CD8-positive, alpha-beta memory T cell (primary cell): ENCODE results near the gene SF3B6. TPM values are rescaled to one million over a fixed set of nuclear protein-coding genes. Genes with fewer than 3 reads are reported as not detected.
"Not testable (repeated sequence)": the region's sequence is repeated elsewhere in the genome, so short reads cannot be mapped to it uniquely, and the experiment has no call there.

Experiments used
- CTCF ChIA-PET: fragments of 350-600 bp; sonication (Branson Sonifier 250); formaldehyde crosslinking; loops from one replicate; lab custom pipeline; 2021; ENCODE audit warnings: antibody characterized with exemption; lab: Charles Lee
- POLR2A ChIA-PET: fragments of 350-600 bp; sonication (Branson Sonifier 250); formaldehyde crosslinking; loops from one replicate; lab custom pipeline; 2021; ENCODE audit warnings: antibody characterized with exemption; lab: Charles Lee
- DNase-seq, 5 donors: peaks; one replicate each; pipeline versions ENCODE4 v3.0.0 to v3.0.0-alpha.2; 2020 to 2022; ENCODE audit warnings: mixed read lengths in 1 of 5
- H3K27ac ChIP-seq: one replicate; pipeline ENCODE4 v1.7.0; 2013; ENCODE audit warnings: low read depth, mild to moderate bottlenecking, low read length, moderate library complexity
- H3K27me3 ChIP-seq: 2 replicates; pipeline ENCODE4 v1.7.0; 2013; ENCODE audit warnings: low read length, mild to moderate bottlenecking; ENCODE audit not compliant: insufficient read depth, poor library complexity, severe bottlenecking
- H3K36me3 ChIP-seq: 2 replicates; pipeline ENCODE4 v1.7.0; 2013; ENCODE audit warnings: mild to moderate bottlenecking, low read length, moderate library complexity; ENCODE audit not compliant: insufficient read depth
- H3K4me1 ChIP-seq: 2 replicates; pipeline ENCODE4 v1.7.0; 2013; ENCODE audit warnings: mild to moderate bottlenecking, low read length, moderate library complexity; ENCODE audit not compliant: insufficient read depth
- H3K4me3 ChIP-seq: 2 replicates; pipeline ENCODE4 v1.7.0; 2013; ENCODE audit warnings: mild to moderate bottlenecking, low read length
- H3K9me3 ChIP-seq: 2 replicates; pipeline ENCODE4 v1.7.0; 2013; ENCODE audit warnings: mild to moderate bottlenecking, low read length
- H3K27ac Mint-ChIP-seq, 8 donors: one replicate each; pipeline ENCODE4 v1.8.0; 2020 to 2021; ENCODE audit warnings: mixed read lengths in 8 of 8, mild to moderate bottlenecking in 6 of 8, inconsistent platforms in 3 of 8, moderate library complexity in 3 of 8
- H3K27me3 Mint-ChIP-seq, 2 donors: one replicate each; pipeline ENCODE4 v1.8.0; 2020 to 2021; ENCODE audit warnings: mixed read lengths in 2 of 2, mild to moderate bottlenecking in 1 of 2, moderate library complexity in 1 of 2
- H3K36me3 Mint-ChIP-seq, 3 donors: one replicate each; pipeline ENCODE4 v1.8.0; 2020 to 2021; ENCODE audit warnings: mixed read lengths in 3 of 3, inconsistent platforms in 1 of 3, mild to moderate bottlenecking in 1 of 3
- H3K4me1 Mint-ChIP-seq, 3 donors: one replicate each; pipeline ENCODE4 v1.8.0; 2020 to 2021; ENCODE audit warnings: mixed read lengths in 3 of 3, inconsistent platforms in 1 of 3, mild to moderate bottlenecking in 1 of 3
- H3K4me3 Mint-ChIP-seq, 7 donors: one replicate each; pipeline ENCODE4 v1.8.0; 2020 to 2021; ENCODE audit warnings: mixed read lengths in 7 of 7, mild to moderate bottlenecking in 6 of 7, moderate library complexity in 4 of 7, inconsistent platforms in 2 of 7
- H3K9me3 Mint-ChIP-seq, 5 donors: one replicate each; pipeline ENCODE4 v1.8.0; 2020 to 2022; ENCODE audit warnings: mixed read lengths in 5 of 5, mild to moderate bottlenecking in 3 of 5, moderate library complexity in 2 of 5, inconsistent platforms in 1 of 5
- polyA plus RNA-seq: library from polyadenylated mRNA; unstranded; fragments of 300-500 nt; fragmentation: Illumina TruSeq; gene quantifications from one replicate; pipeline ENCODE4 v1.2.3, GENCODE V29; 2021
- total RNA-seq, 2 experiments: library from RNA; stranded (reverse); gene quantifications; one replicate each; pipeline ENCODE4 v1.2.3, GENCODE V29; 2021

SF3B6 gene
- total and polyA plus RNA-seq, 3 experiments from 2014 or later = 141 to 181 (median 146) TPM

DNA sequence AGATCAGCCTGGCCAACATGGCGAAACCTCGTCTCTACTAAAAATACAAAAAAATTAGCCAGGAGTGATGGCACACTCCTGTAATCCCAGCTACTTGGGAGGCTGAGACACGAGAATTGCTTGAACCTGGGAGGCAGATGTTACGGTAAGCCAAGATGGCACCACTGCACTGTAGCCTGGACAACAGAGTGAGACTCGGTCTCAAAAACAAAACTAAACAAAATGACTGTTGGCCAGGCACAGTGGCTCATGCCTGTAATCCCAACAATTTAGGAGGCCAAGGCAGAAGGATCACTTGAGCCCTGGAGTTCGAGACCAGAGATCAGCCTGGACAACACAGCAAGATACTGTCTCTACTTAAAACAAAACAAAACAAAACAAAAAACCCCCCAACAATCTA is 33.0 kb downstream of the SF3B6 start:
- H3K36me3 ChIP-seq, H3K27ac ChIP-seq, H3K4me3 Mint-ChIP-seq, POLR2A ChIA-PET, H3K9me3 ChIP-seq, DNase-seq, H3K9me3 Mint-ChIP-seq, H3K4me3 ChIP-seq, H3K27me3 ChIP-seq, CTCF ChIA-PET, H3K27me3 Mint-ChIP-seq: not testable (repeated sequence)
- Mint-ChIP-seq H3K36me3 (peaks cover 0 to 22% (median 3%) of the 10 kb centered on the region in 3 donors), H3K27ac (peak overlapping the region in 1 of 8 donors; percentile 9), H3K4me1 (peaks cover 24 to 37% (median 32%) of the 10 kb centered on the region in 3 donors)
- peaks cover 13% of the 10 kb centered on the region for H3K4me1 ChIP-seq

DNA sequence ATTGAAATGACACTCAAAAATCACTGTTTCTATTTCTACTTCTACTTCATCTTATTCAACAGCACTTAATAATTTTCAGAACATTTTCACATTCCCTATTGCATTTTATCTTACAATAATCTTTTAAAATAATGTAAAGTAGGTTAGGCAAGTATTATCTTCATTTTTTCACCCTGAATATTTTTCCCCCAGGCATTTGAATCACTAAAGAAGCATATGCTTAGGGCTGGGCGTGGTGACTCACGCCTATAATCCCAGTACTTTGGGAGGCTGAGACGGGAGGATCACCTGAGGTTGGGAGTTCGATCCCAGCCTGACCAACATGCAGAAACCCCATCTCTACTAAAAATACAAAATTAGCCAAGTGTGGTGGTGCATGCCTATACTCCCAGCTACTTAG is 35.6 kb downstream of the SF3B6 start:
- H3K36me3 ChIP-seq = peaks cover 13% of the 10 kb centered on the region
- H3K27me3 Mint-ChIP-seq = no peaks in the 10 kb centered on the region
- ChIA-PET POLR2A (no interaction called here), CTCF (interaction anchor here (1.5 kb wide), 1 partner anchor 44 kb away, joined by 3 read pairs; the partner anchor contains the start of gene TP53I3)
- H3K9me3 Mint-ChIP-seq = no peaks in the 10 kb centered on the region
- H3K4me1 ChIP-seq = no peaks in the 10 kb centered on the region
- peaks cover 14 to 30% (median 27%) of the 10 kb centered on the region in 3 donors for H3K4me1 Mint-ChIP-seq
- no peak overlapping the region for H3K4me3 ChIP-seq
- no peak overlapping the region for H3K4me3 Mint-ChIP-seq
- H3K27ac Mint-ChIP-seq = no peak overlapping the region
- peaks cover 0 to 33% (median 12%) of the 10 kb centered on the region in 3 donors for H3K36me3 Mint-ChIP-seq
- H3K9me3 ChIP-seq = no peaks in the 10 kb centered on the region
- no peak for DNase-seq
- H3K27ac ChIP-seq = no peak overlapping the region
- no peaks in the 10 kb centered on the region for H3K27me3 ChIP-seq

DNA sequence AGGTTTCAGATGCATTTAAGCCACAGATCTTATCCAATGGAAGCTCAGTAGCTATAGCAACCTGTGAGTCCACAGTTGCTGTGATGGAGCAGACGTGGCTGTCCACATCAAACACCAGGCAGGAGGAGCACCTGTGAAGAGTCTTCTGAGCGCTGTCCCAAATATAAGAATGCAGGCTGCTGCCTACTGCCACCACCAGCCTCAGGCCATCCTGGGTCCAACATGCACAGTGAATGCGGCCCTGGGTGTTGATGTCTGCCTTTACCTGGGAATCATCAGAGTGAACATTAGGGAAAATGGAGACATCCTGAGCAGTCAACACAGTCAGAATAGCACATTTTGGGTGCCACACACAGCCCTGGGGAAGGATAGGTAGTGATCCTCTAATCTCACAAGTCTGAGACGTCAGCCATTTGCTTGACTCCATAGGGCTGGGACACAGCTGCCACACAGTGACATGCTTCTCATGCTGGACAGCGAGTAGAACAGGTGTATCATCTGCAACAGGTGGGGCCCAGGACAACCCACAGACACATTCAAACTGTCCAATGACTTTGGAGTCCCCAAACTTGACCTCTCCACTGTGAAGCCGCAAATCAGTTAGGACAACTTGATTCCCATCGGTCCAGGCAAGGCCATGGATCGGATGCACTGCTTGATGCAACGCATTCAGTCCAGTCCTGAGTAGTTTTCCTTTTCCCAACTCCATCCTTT is 37.2 kb downstream of the SF3B6 start:
- ChIA-PET POLR2A (no interaction called here), CTCF (no interaction called here)
- H3K36me3 Mint-ChIP-seq = peaks cover 0 to 35% (median 12%) of the 10 kb centered on the region in 3 donors

DNA sequence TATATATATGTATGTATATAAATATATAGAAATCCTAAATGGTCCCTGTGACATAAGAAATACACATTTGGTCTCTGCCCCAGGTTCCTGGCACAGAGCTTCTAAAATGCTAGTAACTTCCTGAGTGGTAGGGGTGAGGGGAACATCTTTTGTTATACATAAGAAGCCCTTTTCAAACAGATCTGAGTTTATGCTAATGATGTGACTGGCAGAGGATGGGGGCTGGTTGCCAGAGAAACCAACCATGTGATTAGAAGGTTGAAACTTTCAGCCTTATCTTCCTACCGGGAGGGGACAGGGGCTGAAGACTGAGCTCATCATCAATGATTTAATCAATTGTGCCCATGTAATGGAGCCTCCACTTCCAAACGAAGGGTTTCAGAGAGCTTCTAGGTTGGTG is 49.9 kb downstream of the SF3B6 start:
- no peaks in the 10 kb centered on the region for H3K9me3 Mint-ChIP-seq
- no peak overlapping the region for H3K4me3 Mint-ChIP-seq
- no peaks in the 10 kb centered on the region for H3K27me3 Mint-ChIP-seq
- Histone ChIP-seq H3K27me3 (no peaks in the 10 kb centered on the region), H3K36me3 (peaks cover 17% of the 10 kb centered on the region), H3K9me3 (no peaks in the 10 kb centered on the region), H3K4me3 (no peak overlapping the region), H3K27ac (no peak overlapping the region), H3K4me1 (no peaks in the 10 kb centered on the region)
- H3K4me1 Mint-ChIP-seq = no peaks in the 10 kb centered on the region
- no peak for DNase-seq
- ChIA-PET CTCF (interaction anchor here (1.1 to 1.2 kb wide), 2 partner anchors 11 to 58 kb away, joined by 3 to 4 read pairs; partner anchors contain the start of gene TP53I3), POLR2A (no interaction called here)
- no peak overlapping the region for H3K27ac Mint-ChIP-seq
- peaks cover 9 to 79% (median 21%) of the 10 kb centered on the region in 3 donors for H3K36me3 Mint-ChIP-seq

More for the DNA sequence above, 37.2 kb downstream of the SF3B6 start:
- Mint-ChIP-seq H3K4me3 (no peak overlapping the region), H3K27me3 (no peaks in the 10 kb centered on the region), H3K27ac (no peak overlapping the region), H3K4me1 (peaks cover 13 to 29% (median 25%) of the 10 kb centered on the region in 3 donors), H3K9me3 (no peaks in the 10 kb centered on the region)
- H3K36me3 ChIP-seq = peaks cover 13% of the 10 kb centered on the region
- no peaks in the 10 kb centered on the region for H3K9me3 ChIP-seq
- no peaks in the 10 kb centered on the region for H3K4me1 ChIP-seq
- no peak overlapping the region for H3K4me3 ChIP-seq
- DNase-seq = no peak
- no peaks in the 10 kb centered on the region for H3K27me3 ChIP-seq
- H3K27ac ChIP-seq = no peak overlapping the region

DNA sequence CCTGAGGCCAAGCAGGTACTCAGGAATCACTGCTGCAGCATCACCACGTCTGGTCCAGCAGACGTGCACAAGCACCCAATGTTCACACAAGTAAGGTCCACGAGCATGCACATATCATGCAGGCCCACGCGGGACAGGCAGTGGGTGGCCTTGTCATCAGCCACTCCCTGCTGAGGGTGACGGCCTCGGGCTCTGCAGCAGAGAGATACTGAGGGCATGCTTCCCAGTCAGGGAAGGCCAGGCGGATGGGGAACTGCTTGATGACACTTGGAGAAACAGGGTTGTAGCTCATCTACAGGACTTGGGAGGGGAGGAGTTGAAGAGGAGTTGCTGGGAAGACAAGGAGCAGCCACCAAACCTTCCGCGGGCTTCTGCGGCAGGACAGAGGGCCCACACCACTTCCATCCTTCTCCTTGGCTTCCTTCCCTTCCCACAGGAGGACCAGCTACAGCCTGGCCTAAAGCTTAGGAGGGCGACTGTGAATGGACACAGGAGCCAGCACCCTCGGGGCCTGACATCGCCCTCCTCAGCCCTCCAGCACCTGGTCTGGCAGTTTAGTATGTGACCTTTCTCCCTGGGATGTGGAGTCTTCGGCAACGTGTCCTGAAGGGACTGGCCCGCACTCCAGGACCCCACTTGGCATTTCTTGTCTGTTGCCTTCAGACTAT is 51.0 kb downstream of the SF3B6 start:
- CTCF ChIA-PET = interaction anchor here (1.1 kb wide), 1 partner anchor 12 kb away, joined by 3 read pairs; no protein-coding TSS in a partner anchor
- no peak for DNase-seq
- Histone ChIP-seq H3K9me3 (no peaks in the 10 kb centered on the region), H3K4me3 (no peak overlapping the region), H3K27me3 (no peaks in the 10 kb centered on the region), H3K4me1 (no peaks in the 10 kb centered on the region), H3K36me3 (peaks cover 11% of the 10 kb centered on the region), H3K27ac (no peak overlapping the region)
- H3K9me3 Mint-ChIP-seq = no peaks in the 10 kb centered on the region
- POLR2A ChIA-PET = no interaction called here
- peak overlapping the region in 1 of 8 donors; percentile 47 for H3K27ac Mint-ChIP-seq
- H3K4me3 Mint-ChIP-seq = no peak overlapping the region
- H3K27me3 Mint-ChIP-seq = no peaks in the 10 kb centered on the region
- H3K4me1 Mint-ChIP-seq = no peaks in the 10 kb centered on the region
- H3K36me3 Mint-ChIP-seq = peaks cover 9 to 71% (median 13%) of the 10 kb centered on the region in 3 donors

DNA sequence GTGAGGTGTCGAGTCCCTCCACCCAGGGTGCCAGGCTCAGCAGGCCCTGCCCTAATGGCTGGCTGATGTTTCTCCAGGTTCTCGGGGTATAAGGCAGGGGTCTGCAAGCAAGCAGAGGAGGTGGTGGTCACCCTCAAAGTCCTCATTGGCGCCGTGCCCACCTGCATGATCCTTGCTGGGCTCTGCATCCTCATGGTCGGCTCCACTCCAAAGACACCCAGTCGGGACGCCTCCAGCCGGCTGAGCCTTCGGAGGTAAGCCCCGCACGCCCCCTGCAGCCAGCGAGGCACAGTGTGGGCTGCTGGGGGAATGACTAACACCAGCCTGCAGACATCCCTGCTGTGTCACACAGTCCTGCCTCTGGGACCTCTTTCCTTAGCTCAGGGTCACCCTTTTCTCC is 52.1 kb downstream of the SF3B6 start:
- Mint-ChIP-seq H3K27me3 (no peaks in the 10 kb centered on the region), H3K36me3 (peaks cover 4 to 60% (median 7%) of the 10 kb centered on the region in 3 donors), H3K27ac (no peak overlapping the region), H3K4me3 (no peak overlapping the region), H3K4me1 (no peaks in the 10 kb centered on the region), H3K9me3 (no peaks in the 10 kb centered on the region)
- no peak for DNase-seq
- CTCF ChIA-PET = no interaction called here
- H3K36me3 ChIP-seq = peaks cover under 1% of the 10 kb centered on the region
- no peak overlapping the region for H3K27ac ChIP-seq
- H3K4me1 ChIP-seq = no peaks in the 10 kb centered on the region
- no peak overlapping the region for H3K4me3 ChIP-seq
- POLR2A ChIA-PET = no interaction called here
- no peaks in the 10 kb centered on the region for H3K27me3 ChIP-seq
- H3K9me3 ChIP-seq = no peaks in the 10 kb centered on the region

DNA sequence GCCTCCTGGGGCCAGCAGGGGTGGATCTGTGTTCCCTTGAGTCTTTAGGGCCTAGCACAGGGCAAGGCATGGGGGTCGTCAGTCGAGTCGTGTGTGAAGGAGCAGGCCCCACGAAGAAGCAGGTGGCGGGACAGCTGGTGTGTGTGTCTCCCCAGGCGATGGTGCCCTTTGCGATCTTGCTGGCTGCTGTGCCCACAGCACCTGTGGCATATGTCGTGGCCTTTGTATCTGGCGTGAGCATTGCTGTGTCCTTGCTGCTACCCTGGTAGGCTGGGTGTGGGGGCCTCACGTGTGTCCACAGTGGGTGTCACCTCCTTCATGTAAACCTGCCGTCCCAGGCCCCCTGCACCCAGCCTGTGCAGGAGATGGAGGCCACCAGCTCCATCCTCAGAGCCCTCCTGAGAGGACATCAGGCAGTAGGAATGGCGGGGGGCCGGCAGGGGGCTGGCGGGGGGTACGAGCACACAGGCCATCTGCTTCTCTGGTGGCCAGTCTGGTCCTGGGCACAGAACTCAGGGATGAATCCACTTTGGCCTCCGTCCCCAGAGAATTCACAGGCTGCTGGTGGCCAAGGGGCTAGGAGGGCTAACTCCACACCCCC is 53.1 kb downstream of the SF3B6 start:
- no peak overlapping the region for H3K4me3 ChIP-seq
- Mint-ChIP-seq H3K9me3 (no peaks in the 10 kb centered on the region), H3K4me3 (no peak overlapping the region), H3K27me3 (no peaks in the 10 kb centered on the region), H3K36me3 (peaks cover 0 to 55% (median 2%) of the 10 kb centered on the region in 3 donors), H3K27ac (peak overlapping the region in 1 of 8 donors; percentile 73), H3K4me1 (no peaks in the 10 kb centered on the region)
- ChIA-PET POLR2A (no interaction called here), CTCF (no interaction called here)
- no peak overlapping the region for H3K27ac ChIP-seq
- no peaks in the 10 kb centered on the region for H3K27me3 ChIP-seq
- no peaks in the 10 kb centered on the region for H3K9me3 ChIP-seq
- DNase-seq = no peak
- H3K4me1 ChIP-seq = no peaks in the 10 kb centered on the region
- H3K36me3 ChIP-seq = no peaks in the 10 kb centered on the region
